Endodermal cell (in vitro differentiated cells): ENCODE results near the gene LCE5A. TPM values are rescaled to one million over a fixed set of nuclear protein-coding genes. Genes with fewer than 3 reads are reported as not detected.

Experiments used
- DNase-seq: peaks from one replicate; pipeline ENCODE4 v3.0.0-alpha.2; 2017
- H3K27ac ChIP-seq: 2 replicates; pipeline ENCODE4 v1.5.1; 2013; ENCODE audit warnings: mild to moderate bottlenecking, low read depth, low read length, moderate library complexity
- H3K27me3 ChIP-seq: 2 replicates; pipeline ENCODE4 v1.6.1; 2013; ENCODE audit warnings: mild to moderate bottlenecking, low read length, moderate library complexity; ENCODE audit not compliant: insufficient read depth, control insufficient read depth, poor library complexity, severe bottlenecking
- H3K36me3 ChIP-seq: 2 replicates; pipeline ENCODE4 v1.7.0; 2013; ENCODE audit warnings: mild to moderate bottlenecking, low read length, moderate library complexity; ENCODE audit not compliant: control insufficient read depth, insufficient read depth
- H3K4me1 ChIP-seq: one replicate; pipeline ENCODE4 v1.7.0; 2013; ENCODE audit warnings: low read length; ENCODE audit not compliant: control insufficient read depth, insufficient read depth
- H3K4me3 ChIP-seq: 2 replicates; pipeline ENCODE4 v1.5.1; 2013; ENCODE audit warnings: mild to moderate bottlenecking, low read length, moderate library complexity
- H3K9ac ChIP-seq: 2 replicates; pipeline ENCODE4 v1.6.1; 2013; ENCODE audit warnings: mild to moderate bottlenecking, low read length, moderate library complexity; ENCODE audit not compliant: poor library complexity, severe bottlenecking; ENCODE audit errors: extremely low read depth
- H3K9me3 ChIP-seq: 2 replicates; pipeline ENCODE4 v1.6.1; 2013; ENCODE audit warnings: mild to moderate bottlenecking, low read length, moderate library complexity; ENCODE audit not compliant: control insufficient read depth
- H3K27ac Mint-ChIP-seq: 2 replicates; pipeline ENCODE4 v1.8.0; 2020; ENCODE audit warnings: mixed read lengths
- H3K27me3 Mint-ChIP-seq: 2 replicates; pipeline ENCODE4 v1.8.0; 2021; ENCODE audit warnings: mild to moderate bottlenecking, mixed read lengths; ENCODE audit not compliant: insufficient read depth
- H3K36me3 Mint-ChIP-seq: 2 replicates; pipeline ENCODE4 v1.8.0; 2020; ENCODE audit warnings: low read depth, mixed read lengths
- H3K4me1 Mint-ChIP-seq: 2 replicates; pipeline ENCODE4 v1.8.0; 2020; ENCODE audit warnings: mixed read lengths
- H3K4me3 Mint-ChIP-seq: 2 replicates; pipeline ENCODE4 v1.8.0; 2020; ENCODE audit warnings: mild to moderate bottlenecking, moderate library complexity, mixed read lengths
- H3K9me3 Mint-ChIP-seq: 2 replicates; pipeline ENCODE4 v1.8.0; 2020; ENCODE audit warnings: mild to moderate bottlenecking, mixed read lengths
- CTCF ChIP-seq: fragments of 200-600 bp; sonication (generic); conservative IDR thresholded peaks from 2 replicates; pipeline ENCODE4 v1.5.0; 2021; ENCODE audit warnings: antibody characterized with exemption, mild to moderate bottlenecking
- WGBS, 2 experiments: methylation state at CpG; one replicate each; pipeline versions ENCODE4 v1.1.5 to v1.1.7; 2013; ENCODE audit warnings: missing lambda C conversion rate in 2 of 2, mixed read lengths in 1 of 2; ENCODE audit not compliant: insufficient coverage in 1 of 2, insufficient read length in 1 of 2; 5-methylcytosine and 5-hydroxymethylcytosine counted together
- total RNA-seq, 2 donors: library from RNA; stranded (reverse); fragmentation: NEBNext Ultra II Directional in 1 of 2; extraction: Animal tissue kit (Norgen Biotek cat#: 25700) in 1 of 2; gene quantifications; 2 replicates in 1 of 2; 3 replicates in 1 of 2; pipeline ENCODE4 v1.2.1, GENCODE V29; 2021

Gene LCE5A
- total RNA-seq, 2 donors from 2014 or later = not detected

GRCh38 chr1:152519851-152520250 lies 9.2 kb downstream of the LCE5A start:
- TF ChIP-seq CTCF = no peak
- H3K27me3 Mint-ChIP-seq = no peaks in the 10 kb centered on the region
- peaks cover 69% of the 10 kb centered on the region for H3K9me3 ChIP-seq
- DNase-seq = no peak
- no peak overlapping the region for H3K9ac ChIP-seq
- 69% methylated on average over 1 of the region's 1 CpG; no CpG with 5 or more reads in 1 of the 2 experiments for WGBS, 2 experiments
- H3K4me3 ChIP-seq = no peak overlapping the region
- H3K36me3 Mint-ChIP-seq = no peaks in the 10 kb centered on the region
- H3K4me3 Mint-ChIP-seq = no peak overlapping the region
- H3K4me1 ChIP-seq = no peaks in the 10 kb centered on the region
- no peaks in the 10 kb centered on the region for H3K27me3 ChIP-seq
- no peak overlapping the region for H3K27ac ChIP-seq
- H3K4me1 Mint-ChIP-seq = no peaks in the 10 kb centered on the region
- H3K27ac Mint-ChIP-seq = no peak overlapping the region
- H3K9me3 Mint-ChIP-seq = peaks cover 35% of the 10 kb centered on the region
- no peaks in the 10 kb centered on the region for H3K36me3 ChIP-seq

GRCh38 chr1:152520561-152521090 lies 10.0 kb downstream of the LCE5A start:
- no peak overlapping the region for H3K4me3 Mint-ChIP-seq
- TF ChIP-seq CTCF = no peak
- no peaks in the 10 kb centered on the region for H3K4me1 Mint-ChIP-seq
- Histone ChIP-seq H3K27ac (no peak overlapping the region), H3K4me1 (no peaks in the 10 kb centered on the region), H3K4me3 (no peak overlapping the region), H3K9me3 (peaks cover 76% of the 10 kb centered on the region), H3K27me3 (no peaks in the 10 kb centered on the region), H3K9ac (no peak overlapping the region), H3K36me3 (no peaks in the 10 kb centered on the region)
- no peak overlapping the region for H3K27ac Mint-ChIP-seq
- no peaks in the 10 kb centered on the region for H3K36me3 Mint-ChIP-seq
- H3K9me3 Mint-ChIP-seq = peaks cover 38% of the 10 kb centered on the region
- no peak for DNase-seq
- no peaks in the 10 kb centered on the region for H3K27me3 Mint-ChIP-seq
- 59 to 63% methylated on average over 4 of the region's 4 CpGs for WGBS, 2 experiments

DNA sequence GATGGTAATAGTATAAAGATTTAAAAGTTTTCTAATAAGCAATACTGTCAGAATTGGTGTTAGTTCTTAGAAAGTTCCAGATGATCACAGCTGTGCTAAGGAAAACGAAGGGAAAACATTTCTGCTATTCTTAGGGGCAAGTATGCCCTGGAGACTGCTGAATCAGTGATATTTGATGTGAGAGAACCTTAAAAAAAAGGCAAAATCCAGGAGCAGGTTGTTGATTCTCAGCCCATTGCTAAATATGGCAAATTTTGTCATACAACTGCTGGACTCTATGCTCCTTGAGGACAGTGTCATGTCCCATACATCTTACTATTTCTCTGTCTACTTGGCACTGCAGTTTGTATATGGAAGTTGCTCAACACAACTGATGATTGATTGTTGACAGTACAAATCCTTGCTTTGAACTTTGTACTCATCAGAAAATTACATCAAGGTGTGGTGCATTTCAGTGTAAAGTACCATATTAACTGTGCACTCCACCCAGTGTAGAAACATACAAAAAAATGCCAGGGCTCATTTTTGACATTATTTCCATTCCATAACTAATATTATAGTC lies 14.6 kb downstream of the LCE5A start:
- Histone ChIP-seq H3K27me3 (no peaks in the 10 kb centered on the region), H3K9ac (no peak overlapping the region), H3K36me3 (no peaks in the 10 kb centered on the region), H3K4me1 (no peaks in the 10 kb centered on the region), H3K4me3 (no peak overlapping the region), H3K27ac (no peak overlapping the region), H3K9me3 (peaks cover 85% of the 10 kb centered on the region)
- Mint-ChIP-seq H3K4me3 (no peak overlapping the region), H3K9me3 (peaks cover 56% of the 10 kb centered on the region), H3K27ac (no peak overlapping the region), H3K36me3 (no peaks in the 10 kb centered on the region), H3K27me3 (no peaks in the 10 kb centered on the region), H3K4me1 (no peaks in the 10 kb centered on the region)
- 2 to 9% methylated on average over 1 of the region's 1 CpG for WGBS, 2 experiments
- DNase-seq = no peak
- TF ChIP-seq CTCF = no peak
